PC-3 (cell line): ENCODE measurements around the gene MSH3. TPM values are rescaled to one million over a fixed set of nuclear protein-coding genes. Genes with fewer than 3 reads are reported as not detected.

Source experiments
- ATAC-seq: fragments of 200-7000 bp; cut with Tn5 transposase; 2 replicates; pipeline ENCODE4 v1.9.1; 2020; ENCODE audit warnings: mild to moderate bottlenecking, moderate library complexity
- BruUV-seq: library from RNA; stranded (reverse); fragments of 400-500 nt; replicated peaks from 2 replicates; lab custom pipeline; 2021; lab: Mats Ljungman, UMichigan
- CTCF ChIA-PET: fragments of 300-600 bp; sonication (Branson Sonifier 250); formaldehyde crosslinking; loops from one replicate; lab custom pipeline; 2022; ENCODE audit warnings: antibody characterized with exemption; lab: Charles Lee
- POLR2A ChIA-PET: fragments of 300-600 bp; sonication (Branson Sonifier 250); formaldehyde crosslinking; loops from one replicate; lab custom pipeline; 2022; ENCODE audit warnings: antibody characterized with exemption; ENCODE audit not compliant: unreplicated experiment; lab: Charles Lee
- DNase-seq: peaks from one replicate; pipeline ENCODE4 v3.0.0-alpha.2; 2015
- H2AFZ ChIP-seq: fragments of 300-600 bp; sonication (generic); 2 replicates; pipeline ENCODE4 v1.6.0; 2016; ENCODE audit warnings: antibody characterized with exemption, low read length
- H3F3A ChIP-seq: fragments of 300-600 bp; sonication (generic); one replicate; pipeline ENCODE4 v1.6.0; 2017; ENCODE audit warnings: antibody characterized with exemption, low read length, control low read depth, mild to moderate bottlenecking; ENCODE audit not compliant: unreplicated experiment
- H3K27ac ChIP-seq: fragments of 300-600 bp; sonication (generic); 2 replicates; pipeline ENCODE4 v1.5.1; 2016; ENCODE audit warnings: mild to moderate bottlenecking, low read length
- H3K27me3 ChIP-seq: fragments of 300-600 bp; sonication (generic); 2 replicates; pipeline ENCODE4 v1.6.1; 2016; ENCODE audit warnings: low read length, mixed read lengths
- H3K36me3 ChIP-seq: fragments of 300-600 bp; sonication (generic); 2 replicates; pipeline ENCODE4 v1.6.1; 2016; ENCODE audit warnings: low read depth, mixed run types, low read length, mixed read lengths
- H3K4me1 ChIP-seq: fragments of 300-600 bp; sonication (generic); 2 replicates; pipeline ENCODE4 v1.5.1; 2016; ENCODE audit warnings: low read length; ENCODE audit not compliant: insufficient read depth
- H3K4me2 ChIP-seq: fragments of 300-600 bp; sonication (generic); 2 replicates; pipeline ENCODE4 v1.6.0; 2016; ENCODE audit warnings: low read length
- H3K4me3 ChIP-seq: fragments of 300-600 bp; sonication (generic); 2 replicates; pipeline ENCODE4 v1.5.1; 2016; ENCODE audit warnings: mild to moderate bottlenecking, low read length, mixed read lengths
- H3K79me2 ChIP-seq: fragments of 300-600 bp; sonication (generic); 2 replicates; pipeline ENCODE4 v1.6.1; 2017; ENCODE audit warnings: low read length, mixed read lengths
- H3K9ac ChIP-seq: fragments of 300-600 bp; sonication (generic); 2 replicates; pipeline ENCODE4 v1.6.0; 2016; ENCODE audit warnings: mild to moderate bottlenecking, low read length
- H3K9me2 ChIP-seq: fragments of 300-600 bp; sonication (generic); replicated peaks from 2 replicates; pipeline ENCODE4 v1.6.1; 2016; ENCODE audit warnings: mixed run types, low read length, mixed read lengths
- H3K9me3 ChIP-seq: fragments of 300-600 bp; sonication (generic); 2 replicates; pipeline ENCODE4 v1.6.1; 2016; ENCODE audit warnings: low read length, mixed read lengths
- H4K20me1 ChIP-seq: fragments of 300-600 bp; sonication (generic); 2 replicates; pipeline ENCODE4 v1.6.1; 2016; ENCODE audit warnings: low read length, mixed read lengths
- CTCF ChIP-seq: fragments of 300-600 bp; sonication (generic); conservative IDR thresholded peaks from 2 replicates; pipeline ENCODE4 v1.5.1; 2017; ENCODE audit warnings: antibody characterized with exemption, low read depth, mild to moderate bottlenecking, low read length
- EZH2 ChIP-seq: fragments of 300-600 bp; sonication (generic); IDR thresholded peaks from one replicate; pipeline ENCODE4 v1.6.1; 2017; ENCODE audit warnings: antibody characterized with exemption, mild to moderate bottlenecking, low read length; ENCODE audit not compliant: unreplicated experiment
- EZH2phosphoT487 ChIP-seq: fragments of 300-600 bp; sonication (generic); IDR thresholded peaks from 2 replicates; pipeline ENCODE4 v1.6.1; 2018; ENCODE audit warnings: mild to moderate bottlenecking, antibody characterized with exemption, low read length, borderline replicate concordance
- intact Hi-C: fragments of 100-400 bp; cut with micrococcal nuclease; formaldehyde crosslinking; loops from 2 replicates; pipeline ENCODE4 v1.9.0; 2023
- total RNA-seq: library from RNA; depleted of rRNA; stranded (reverse); fragments of >200 nt; gene quantifications from 2 replicates; pipeline ENCODE4 v1.2.3, GENCODE V29; 2014

MSH3 gene
- total RNA-seq, 1 experiment from 2014 or later, result 9.0 TPM

GRCh38 chr5:80761176-80761575, 106.7 kb downstream of the MSH3 start:
- ChIA-PET POLR2A (no interaction called here), CTCF (no interaction called here)
- DNase-seq (peak; percentile 2), ATAC-seq (0 out of 2 replicates have a peak, but pooled peaks have one; percentile 35)
- BruUV-seq, result no TSS peak
- Histone ChIP-seq H3K27ac (no peak overlapping the region), H4K20me1 (no peaks in the 10 kb centered on the region), H3K4me3 (no peak overlapping the region), H3K9me3 (no peaks in the 10 kb centered on the region), H3K4me2 (no peak overlapping the region), H3F3A (no peaks in the 10 kb centered on the region), H3K9ac (no peak overlapping the region), H3K36me3 (no peaks in the 10 kb centered on the region; the same call in 1 of the 2 replicates), H3K4me1 (no peaks in the 10 kb centered on the region), H3K9me2 (no peaks in the 10 kb centered on the region), H3K27me3 (no peaks in the 10 kb centered on the region), H3K79me2 (no peaks in the 10 kb centered on the region), H2AFZ (no peak overlapping the region)
- TF ChIP-seq EZH2 (no peak), CTCF (no peak), EZH2phosphoT487 (no peak)
- intact Hi-C loops, result no loop called here

- no TSS peak for BruUV-seq
- TF ChIP-seq EZH2phosphoT487 (no peak), EZH2 (no peak), CTCF (no peak)
- Histone ChIP-seq H3K27me3 (no peaks in the 10 kb centered on the region), H3K27ac (no peak overlapping the region), H3K4me1 (no peaks in the 10 kb centered on the region), H3K36me3 (no peaks in the 10 kb centered on the region; the same call in 1 of the 2 replicates), H4K20me1 (no peaks in the 10 kb centered on the region), H2AFZ (no peak overlapping the region), H3K4me3 (no peak overlapping the region), H3K79me2 (no peaks in the 10 kb centered on the region), H3K9me3 (no peaks in the 10 kb centered on the region), H3K4me2 (no peak overlapping the region), H3F3A (no peaks in the 10 kb centered on the region), H3K9ac (no peak overlapping the region), H3K9me2 (no peaks in the 10 kb centered on the region)
- DNase-seq, result peak; percentile 14
- intact Hi-C loops, result no loop called here
- ATAC-seq, result peak; percentile 40; the same call in 1 of the 2 replicates
- ChIA-PET POLR2A (no interaction called here), CTCF (no interaction called here)
Measured at GRCh38 chr5:80761966-80762365, 107.5 kb downstream of the MSH3 start.

GRCh38 chr5:80762573-80762972, 108.1 kb downstream of the MSH3 start:
- no TSS peak for BruUV-seq
- H3K79me2 ChIP-seq, result no peaks in the 10 kb centered on the region
- ATAC-seq (no peak), DNase-seq (no peak)
- no peak overlapping the region for H3K27ac ChIP-seq
- H2AFZ ChIP-seq, result no peak overlapping the region
- no peaks in the 10 kb centered on the region for H3K9me3 ChIP-seq
- no peaks in the 10 kb centered on the region for H4K20me1 ChIP-seq
- no peak overlapping the region for H3K4me2 ChIP-seq
- no peaks in the 10 kb centered on the region for H3K27me3 ChIP-seq
- H3K36me3 ChIP-seq, result no peaks in the 10 kb centered on the region; the same call in 1 of the 2 replicates
- ChIA-PET CTCF (no interaction called here), POLR2A (no interaction called here)
- no peaks in the 10 kb centered on the region for H3K4me1 ChIP-seq
- no peaks in the 10 kb centered on the region for H3F3A ChIP-seq
- H3K9ac ChIP-seq, result no peak overlapping the region
- intact Hi-C loops, result no loop called here
- no peak overlapping the region for H3K4me3 ChIP-seq
- H3K9me2 ChIP-seq, result no peaks in the 10 kb centered on the region
- no peak for TF ChIP-seq CTCF
- no peak for TF ChIP-seq EZH2
- no peak for TF ChIP-seq EZH2phosphoT487
